GM12801 (cell line): ENCODE results near the gene DMP1.

ENCODE experiments used
- CTCF ChIP-seq: IDR thresholded peaks from one replicate; pipeline ENCODE4 v1.5.1; 2011; ENCODE audit warnings: control low read depth; ENCODE audit not compliant: insufficient read length; ENCODE audit errors: extremely low read depth

DMP1 gene, protein sequence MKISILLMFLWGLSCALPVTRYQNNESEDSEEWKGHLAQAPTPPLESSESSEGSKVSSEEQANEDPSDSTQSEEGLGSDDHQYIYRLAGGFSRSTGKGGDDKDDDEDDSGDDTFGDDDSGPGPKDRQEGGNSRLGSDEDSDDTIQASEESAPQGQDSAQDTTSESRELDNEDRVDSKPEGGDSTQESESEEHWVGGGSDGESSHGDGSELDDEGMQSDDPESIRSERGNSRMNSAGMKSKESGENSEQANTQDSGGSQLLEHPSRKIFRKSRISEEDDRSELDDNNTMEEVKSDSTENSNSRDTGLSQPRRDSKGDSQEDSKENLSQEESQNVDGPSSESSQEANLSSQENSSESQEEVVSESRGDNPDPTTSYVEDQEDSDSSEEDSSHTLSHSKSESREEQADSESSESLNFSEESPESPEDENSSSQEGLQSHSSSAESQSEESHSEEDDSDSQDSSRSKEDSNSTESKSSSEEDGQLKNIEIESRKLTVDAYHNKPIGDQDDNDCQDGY

GRCh38 chr4:87649980-87650379 lies at the start of gene DMP1:
TSS of gene DMP1 (plus strand) at chr4:87650280. CDS start at chr4:87656493, 6,213 bp downstream.
- no peak for TF ChIP-seq CTCF

GRCh38 chr4:87601361-87601760 lies 48.7 kb upstream of the DMP1 start:
- no peak for TF ChIP-seq CTCF

DNA sequence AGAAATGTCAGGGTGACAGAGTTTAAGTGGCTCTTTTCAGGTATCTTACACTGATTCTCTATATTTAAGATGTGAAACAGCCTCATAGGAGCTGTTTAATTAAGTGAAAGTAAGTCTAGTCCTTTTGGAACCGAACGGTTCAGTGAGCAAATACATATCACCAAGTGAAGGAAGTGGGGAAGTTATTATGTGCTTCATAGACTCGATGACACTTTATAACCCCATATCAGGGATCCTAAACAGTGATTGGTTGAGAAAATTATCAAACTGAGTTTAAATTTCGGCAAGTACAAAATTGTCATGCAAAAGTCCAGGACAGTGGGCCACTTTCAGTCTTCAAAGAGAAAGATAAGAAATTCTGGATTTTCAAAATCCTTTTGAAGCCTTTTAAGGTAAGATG lies 41.9 kb upstream of the DMP1 start, which contains the start of gene DSPP:
DSPP (plus strand) TSS at position 301 of the 400 bp plus-strand sequence. CDS start 2,380 bp downstream, outside the sequence.
- no peak for TF ChIP-seq CTCF

GRCh38 chr4:87614292-87614890 lies 35.7 kb upstream of the DMP1 start:
- no peak for TF ChIP-seq CTCF

DNA sequence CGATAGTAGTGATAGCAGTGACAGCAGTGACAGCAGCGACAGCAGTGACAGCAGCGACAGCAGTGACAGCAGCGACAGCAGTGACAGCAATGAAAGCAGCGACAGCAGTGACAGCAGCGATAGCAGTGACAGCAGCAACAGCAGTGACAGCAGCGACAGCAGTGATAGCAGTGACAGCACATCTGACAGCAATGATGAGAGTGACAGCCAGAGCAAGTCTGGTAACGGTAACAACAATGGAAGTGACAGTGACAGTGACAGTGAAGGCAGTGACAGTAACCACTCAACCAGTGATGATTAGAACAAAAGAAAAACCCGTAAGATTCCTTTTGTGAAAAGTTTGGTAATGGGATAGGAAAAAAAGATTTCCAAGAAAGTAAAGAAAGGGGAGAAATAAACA lies 33.8 kb upstream of the DMP1 start:
- TF ChIP-seq CTCF, result no peak

- TF ChIP-seq CTCF, result no peak
These were observed 30.0 kb upstream of the DMP1 start for GRCh38 chr4:87620086-87620485.

DNA sequence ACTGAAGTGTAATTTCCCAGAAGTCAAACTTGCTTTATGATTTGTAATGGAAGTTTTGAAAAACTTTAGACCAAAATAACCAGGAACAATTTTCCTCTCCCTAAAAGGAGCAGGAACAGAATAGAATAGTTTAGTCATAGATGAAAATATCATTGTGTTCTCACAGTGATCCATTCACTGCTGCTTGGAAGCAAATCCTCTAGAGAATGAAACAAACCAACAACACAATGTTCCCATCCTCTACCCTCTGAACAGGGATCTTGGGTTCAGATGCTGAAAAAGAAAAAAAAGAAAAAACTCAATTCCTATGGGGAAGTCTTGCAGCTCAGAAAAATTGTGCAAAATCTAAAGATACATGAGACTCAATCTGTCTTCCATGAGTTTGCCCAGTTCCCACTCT lies 29.6 kb upstream of the DMP1 start:
- TF ChIP-seq CTCF, result no peak
